GM12875 (cell line): ENCODE data around the gene KIFC3.

Experiments
- H3K4me3 ChIP-seq: one replicate; pipeline ENCODE4 v1.5.1; 2011; ENCODE audit warnings: low read depth, low read length, control low read depth
- TF ChIP-seq, protein P1 (sequence below): IDR thresholded peaks from 2 replicates; pipeline ENCODE4 v1.5.1; 2011; ENCODE audit warnings: low read depth, mild to moderate bottlenecking, control low read depth, inconsistent platforms, low read length, moderate library complexity, borderline replicate concordance; ENCODE audit not compliant: insufficient read depth

KIFC3 gene

DNA sequence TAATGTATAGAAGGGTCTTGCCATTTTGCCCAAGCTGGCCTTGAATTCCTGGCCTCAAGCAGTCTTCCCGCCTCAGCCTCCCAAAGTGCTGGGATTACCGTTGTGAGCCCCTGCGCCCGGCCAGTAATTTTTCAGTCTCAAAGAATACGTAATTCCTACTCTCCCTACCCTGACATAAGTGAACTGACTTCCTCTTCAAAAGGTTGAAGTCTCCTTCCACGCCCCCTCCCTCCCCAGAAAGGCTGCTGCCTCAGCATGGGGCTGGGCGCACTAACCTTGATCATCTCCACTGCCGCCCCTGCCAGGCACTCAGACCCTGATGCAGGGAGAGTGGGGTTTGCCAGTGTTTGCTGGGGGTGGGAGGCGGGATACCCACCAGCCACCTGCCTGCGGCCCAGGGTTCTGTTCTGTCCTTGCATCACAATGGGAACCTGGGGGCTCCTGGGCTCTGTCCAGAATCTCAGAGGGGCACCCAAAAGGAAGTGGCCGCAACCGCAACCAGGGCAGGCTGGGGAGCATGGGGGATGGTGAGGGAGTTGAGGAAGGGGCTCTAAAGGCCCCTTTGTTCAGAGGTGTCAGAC, 27.5 kb downstream of the KIFC3 start:
- TF ChIP-seq, protein P1, sequence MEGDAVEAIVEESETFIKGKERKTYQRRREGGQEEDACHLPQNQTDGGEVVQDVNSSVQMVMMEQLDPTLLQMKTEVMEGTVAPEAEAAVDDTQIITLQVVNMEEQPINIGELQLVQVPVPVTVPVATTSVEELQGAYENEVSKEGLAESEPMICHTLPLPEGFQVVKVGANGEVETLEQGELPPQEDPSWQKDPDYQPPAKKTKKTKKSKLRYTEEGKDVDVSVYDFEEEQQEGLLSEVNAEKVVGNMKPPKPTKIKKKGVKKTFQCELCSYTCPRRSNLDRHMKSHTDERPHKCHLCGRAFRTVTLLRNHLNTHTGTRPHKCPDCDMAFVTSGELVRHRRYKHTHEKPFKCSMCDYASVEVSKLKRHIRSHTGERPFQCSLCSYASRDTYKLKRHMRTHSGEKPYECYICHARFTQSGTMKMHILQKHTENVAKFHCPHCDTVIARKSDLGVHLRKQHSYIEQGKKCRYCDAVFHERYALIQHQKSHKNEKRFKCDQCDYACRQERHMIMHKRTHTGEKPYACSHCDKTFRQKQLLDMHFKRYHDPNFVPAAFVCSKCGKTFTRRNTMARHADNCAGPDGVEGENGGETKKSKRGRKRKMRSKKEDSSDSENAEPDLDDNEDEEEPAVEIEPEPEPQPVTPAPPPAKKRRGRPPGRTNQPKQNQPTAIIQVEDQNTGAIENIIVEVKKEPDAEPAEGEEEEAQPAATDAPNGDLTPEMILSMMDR, result no peak
- H3K4me3 ChIP-seq, result no peak overlapping the region

DNA sequence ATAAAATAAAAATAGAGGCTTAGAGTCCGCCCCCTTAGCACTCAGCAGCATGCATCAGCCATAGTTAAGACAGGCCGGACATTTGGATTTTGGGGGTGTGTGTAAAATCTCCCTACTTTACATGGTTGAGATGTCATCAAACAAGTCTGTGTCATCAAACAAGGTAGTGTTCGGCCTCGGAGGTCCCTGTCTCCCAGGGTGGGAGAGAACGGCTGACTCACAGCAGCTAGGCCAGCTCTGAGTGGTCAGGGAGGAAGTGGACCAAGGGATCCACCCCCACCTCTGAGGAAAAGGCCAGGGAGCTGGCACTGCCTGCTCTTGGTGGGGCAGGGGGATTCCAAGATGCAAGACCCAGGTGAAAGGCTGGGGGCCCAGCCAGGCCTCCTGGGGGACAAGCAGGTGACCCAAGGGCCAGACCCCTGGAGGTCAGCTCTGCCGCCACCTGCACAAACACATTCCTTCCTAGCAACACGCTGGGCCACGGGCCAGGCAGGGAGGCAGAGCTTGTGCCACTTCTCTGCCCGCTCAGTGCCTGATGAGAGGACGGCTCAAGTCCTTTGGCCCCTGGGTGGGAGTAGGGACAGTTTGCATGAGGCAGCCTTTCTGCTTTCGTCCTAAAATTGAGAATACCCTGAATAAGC, 28.5 kb downstream of the KIFC3 start:
- H3K4me3 ChIP-seq, result no peak overlapping the region
- TF ChIP-seq, protein P1, result no peak

DNA sequence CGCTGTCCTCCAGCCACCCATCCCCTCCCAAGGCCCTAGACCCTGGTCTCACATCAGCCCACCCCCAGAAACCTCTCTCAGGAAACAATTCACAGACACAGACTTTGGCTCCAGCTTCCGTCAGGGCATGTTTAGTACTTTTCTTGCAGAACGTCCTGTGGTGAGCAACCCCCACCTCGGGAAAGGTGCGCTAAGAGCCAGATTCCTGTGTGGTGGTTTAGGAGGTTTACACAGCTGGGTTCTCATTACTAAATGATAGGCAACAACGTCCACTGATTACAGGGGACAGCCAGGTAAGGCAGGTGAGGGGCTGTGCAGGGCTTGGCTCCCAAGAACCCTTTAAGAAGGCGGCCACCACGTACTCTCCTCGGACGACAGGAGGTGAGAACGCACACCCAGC, 29.3 kb downstream of the KIFC3 start:
- TF ChIP-seq, protein P1, result no peak
- no peak overlapping the region for H3K4me3 ChIP-seq

DNA sequence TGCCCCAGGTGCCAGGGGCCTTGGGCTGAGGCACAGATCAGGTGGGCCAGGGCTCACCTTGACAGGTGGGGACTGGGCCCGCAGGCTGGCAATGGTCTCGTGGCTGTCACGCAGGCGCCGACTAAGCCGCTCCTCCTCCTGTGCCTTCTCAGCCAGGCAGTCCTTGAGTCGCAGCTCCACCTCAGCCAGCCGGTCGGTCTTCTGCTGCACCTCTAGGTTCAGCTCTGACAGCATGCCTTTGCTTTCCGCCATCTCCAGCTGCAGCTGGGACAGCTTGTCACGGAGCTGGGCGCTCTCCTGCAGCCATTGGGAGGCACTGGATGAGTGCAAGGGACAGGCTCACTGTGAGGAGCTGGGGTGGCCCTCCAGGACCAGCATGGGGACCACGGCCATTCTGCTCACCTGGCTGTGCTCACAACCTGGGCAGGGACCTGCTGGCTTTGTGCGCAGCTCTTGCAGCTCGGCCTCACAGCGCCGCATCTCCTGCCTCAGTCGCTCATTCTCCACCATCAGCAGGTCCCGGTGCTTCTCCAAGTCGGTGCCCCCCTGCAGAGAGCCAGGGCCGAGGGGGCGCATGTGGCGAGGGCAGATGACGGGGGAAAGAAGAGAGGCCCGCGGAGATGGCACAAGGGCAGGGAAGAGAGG, 31.0 kb downstream of the KIFC3 start:
- no peak overlapping the region for H3K4me3 ChIP-seq
- TF ChIP-seq, protein P1, result no peak

DNA sequence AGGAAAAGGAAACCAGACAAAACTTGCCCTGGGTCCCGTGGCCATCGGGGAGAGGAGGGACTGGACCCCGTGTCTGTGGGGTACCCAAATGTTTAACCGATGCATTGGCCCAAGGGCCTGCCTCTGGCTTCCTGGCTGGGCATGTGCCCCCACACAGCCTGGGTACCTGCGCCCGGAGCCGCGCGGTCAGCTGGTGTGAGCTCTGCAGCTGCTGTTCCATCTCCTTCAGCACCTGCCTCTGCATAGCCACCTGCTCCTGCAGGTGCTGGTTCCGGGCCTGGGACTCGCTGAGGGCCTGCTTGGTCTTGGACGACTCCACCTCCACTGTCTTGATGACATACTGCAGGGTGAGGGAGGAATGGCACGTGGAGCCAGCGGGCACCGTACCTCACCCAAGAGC, 31.9 kb downstream of the KIFC3 start:
- no peak overlapping the region for H3K4me3 ChIP-seq
- TF ChIP-seq, protein P1, result no peak

DNA sequence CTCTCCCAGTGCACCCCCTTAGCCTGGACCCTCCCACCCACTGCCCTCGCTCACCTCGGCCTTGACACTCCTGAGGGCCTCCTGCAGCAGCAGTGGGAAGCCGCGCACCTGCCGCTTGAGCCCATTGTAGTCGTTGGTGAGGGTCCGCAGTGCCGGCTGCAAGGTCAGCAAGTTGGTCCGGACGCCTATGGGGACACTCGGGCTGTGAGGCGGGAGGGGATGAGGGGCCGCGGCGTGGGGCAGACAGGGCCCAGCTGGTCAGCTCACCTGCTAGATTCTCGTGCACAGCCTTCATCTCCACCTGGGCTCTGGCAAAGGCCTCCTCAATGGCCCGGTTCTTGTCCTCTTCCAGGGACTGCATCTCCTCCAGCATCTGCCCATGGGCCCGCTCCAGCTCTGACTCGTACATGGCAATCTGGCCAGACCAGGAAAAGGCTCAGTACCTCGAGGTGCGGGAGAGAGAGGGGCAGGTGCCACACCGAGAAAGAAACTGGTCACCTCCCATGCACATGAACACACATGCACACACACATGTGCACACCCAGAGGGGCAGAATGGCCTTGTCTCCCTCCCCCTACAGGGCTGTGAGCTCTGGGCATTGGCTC, 32.6 kb downstream of the KIFC3 start:
- TF ChIP-seq, protein P1, result no peak
- H3K4me3 ChIP-seq, result no peak overlapping the region
